NK-92 (cell line): Measurements from ENCODE around the gene CCDC141.

Experiments used
- DNase-seq: peaks from one replicate; lab custom pipeline; 2025; ENCODE audit not compliant: unreplicated experiment; lab: John Stamatoyannopoulos, UW

CCDC141 gene

DNA sequence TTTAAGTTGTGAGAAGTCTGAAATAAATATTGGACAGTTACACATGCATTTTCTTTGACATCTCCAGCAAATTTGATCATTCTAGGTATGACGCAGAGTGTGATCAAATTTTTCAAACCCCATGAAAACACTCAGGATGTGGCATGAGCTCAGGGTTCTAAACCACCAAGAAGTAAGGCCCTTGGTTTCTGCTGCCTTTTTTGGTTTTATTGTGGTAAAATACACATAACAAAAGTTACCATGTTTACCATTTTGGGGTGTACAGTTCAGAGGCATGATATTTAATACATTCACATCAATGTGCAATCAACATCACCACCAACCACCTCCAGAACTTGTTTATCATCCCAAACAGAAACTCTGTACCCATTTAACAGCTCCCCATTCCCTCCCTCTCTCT is 178.4 kb downstream of the CCDC141 start:
- DNase-seq = no peak

DNA sequence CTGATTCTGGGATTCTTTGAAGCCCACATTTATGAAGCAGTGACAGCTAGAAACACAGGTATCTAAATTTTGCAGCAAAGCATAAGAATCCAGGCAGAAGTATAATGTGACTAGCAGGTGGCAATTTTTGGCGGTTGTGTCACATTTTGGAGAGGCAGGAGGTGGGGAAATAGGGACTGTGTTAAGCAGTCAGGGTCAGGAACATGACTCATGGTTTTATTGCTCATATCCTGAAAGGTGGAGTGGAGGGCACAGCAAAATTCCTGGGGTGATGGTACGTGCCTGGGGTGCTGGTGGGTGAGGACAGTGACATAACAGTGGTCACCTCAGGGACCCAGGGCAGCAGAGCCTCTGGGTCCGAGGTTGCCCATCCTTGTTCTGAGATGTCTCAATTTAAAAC is 179.2 kb downstream of the CCDC141 start:
- no peak for DNase-seq

DNA sequence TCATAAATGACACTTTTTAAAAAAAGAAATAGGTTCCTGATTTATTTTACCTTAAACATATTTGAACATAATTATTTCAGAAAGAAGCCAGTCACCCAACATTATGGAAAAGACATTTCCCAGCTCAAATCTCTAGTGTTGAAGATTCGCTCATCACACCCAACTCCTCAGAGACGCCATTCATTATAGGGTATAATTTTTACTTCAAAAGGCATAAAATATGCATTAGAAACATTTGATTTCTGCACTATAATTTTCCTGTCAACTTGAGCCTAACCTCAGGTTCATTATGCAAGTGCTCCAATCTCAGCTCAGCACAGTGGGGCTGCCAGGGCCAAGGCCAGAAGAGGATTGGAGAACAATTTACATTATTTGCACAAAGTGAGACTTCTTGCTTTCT is 183.9 kb downstream of the CCDC141 start:
- no peak for DNase-seq

DNA sequence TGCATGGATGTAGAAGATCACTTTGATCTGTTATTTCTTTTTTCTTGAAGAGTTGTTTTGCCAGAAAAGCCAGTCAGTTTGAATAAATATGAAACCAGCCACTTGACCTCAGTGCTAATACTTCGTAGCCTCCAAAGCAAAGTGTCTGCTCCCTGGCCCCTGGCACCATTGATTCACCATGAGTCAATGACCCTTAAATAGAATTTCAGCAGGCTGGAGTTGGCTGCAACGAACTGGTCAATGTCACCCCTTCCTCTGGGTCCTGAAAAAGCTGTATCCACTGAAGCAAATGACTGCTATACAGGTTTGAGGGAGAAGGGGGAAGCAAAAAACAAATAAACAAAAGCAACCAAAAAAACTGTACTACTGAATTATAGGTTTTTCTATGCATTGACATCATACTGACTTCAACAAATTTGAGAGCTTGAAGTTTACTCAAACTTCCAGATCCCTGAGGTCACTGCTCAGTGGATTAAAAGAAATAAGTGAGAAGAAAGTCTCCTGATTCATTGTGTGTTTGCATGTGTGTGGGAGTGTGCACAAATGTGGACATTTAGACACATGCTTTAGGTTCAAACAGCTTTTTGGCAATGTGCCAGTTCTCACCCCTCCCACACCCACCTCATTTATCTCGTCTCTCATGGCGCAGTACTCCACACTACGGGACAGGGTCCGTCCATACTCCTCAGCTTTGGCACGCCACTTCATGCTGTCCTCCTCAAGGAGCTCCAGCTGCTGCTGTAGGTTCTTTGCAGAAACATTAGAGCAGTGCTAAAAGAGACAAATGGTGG is 184.6 kb downstream of the CCDC141 start:
- no peak for DNase-seq

DNA sequence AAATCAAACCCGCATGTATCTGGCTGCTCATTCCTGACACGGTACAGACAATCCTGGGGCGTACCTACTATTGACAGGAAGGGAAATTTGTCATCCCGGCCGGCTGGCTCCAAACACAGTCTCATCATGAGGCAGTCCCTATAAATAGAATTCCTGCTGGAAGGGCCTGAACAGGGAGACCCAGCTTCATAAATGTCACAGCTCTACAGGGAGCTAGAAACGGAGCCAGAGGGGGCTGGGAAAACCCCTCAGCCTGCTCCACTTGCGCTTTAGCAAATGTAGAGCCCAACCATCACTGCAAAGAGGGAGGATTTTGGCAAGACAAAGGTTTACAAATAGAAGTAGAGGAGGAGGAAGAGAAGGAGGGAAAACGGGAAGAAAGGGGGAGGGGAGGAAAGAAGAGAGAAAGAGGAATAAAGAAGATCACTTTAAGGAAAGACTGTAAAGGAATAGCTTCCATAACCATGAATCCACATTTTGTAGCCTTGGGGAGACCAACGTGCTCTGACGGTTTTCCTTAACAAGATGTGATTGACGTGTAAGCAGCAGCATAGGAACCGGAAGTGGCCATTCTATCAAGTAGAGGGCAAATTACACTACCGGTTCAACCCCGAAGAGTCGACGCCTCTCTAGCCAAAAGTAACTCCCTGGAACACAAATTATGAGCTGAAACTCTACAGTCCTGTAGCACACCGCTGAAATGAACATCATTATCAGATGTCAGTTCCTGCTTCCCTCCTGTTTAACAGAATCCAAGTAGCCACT is 185.9 kb downstream of the CCDC141 start:
- no peak for DNase-seq

DNA sequence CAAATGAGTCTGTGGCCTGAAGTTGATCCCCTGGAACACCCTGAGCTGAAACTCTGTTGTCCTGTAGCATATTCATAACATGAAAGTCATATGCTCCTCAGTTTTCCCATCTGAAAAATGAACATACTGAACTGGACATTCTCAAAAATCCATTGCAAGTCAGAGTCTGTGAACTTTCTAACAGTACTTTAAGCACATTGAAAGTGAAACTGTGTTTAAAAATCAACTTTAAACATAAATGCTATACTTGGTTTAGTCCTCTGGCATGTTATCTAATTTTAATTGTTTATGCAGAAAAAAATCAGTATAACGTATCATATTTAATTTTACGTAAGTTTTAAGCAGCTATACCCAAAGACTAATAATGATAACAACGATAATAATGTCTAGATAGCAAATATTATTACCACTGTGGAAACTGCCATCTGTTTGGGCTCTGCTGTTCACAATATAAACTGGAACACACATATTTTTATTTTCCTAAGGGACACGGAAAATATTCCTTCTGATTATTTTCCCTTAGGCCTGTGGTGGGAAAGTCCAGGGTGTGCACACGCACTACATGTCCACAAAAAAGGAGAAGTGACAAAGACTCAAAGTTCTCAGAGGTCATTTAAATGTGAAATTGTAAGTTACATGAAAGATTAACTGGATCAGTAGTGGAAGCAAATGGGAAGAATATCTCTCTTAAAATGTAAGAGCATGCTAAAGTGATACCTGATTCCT is 186.6 kb downstream of the CCDC141 start:
- no peak for DNase-seq

DNA sequence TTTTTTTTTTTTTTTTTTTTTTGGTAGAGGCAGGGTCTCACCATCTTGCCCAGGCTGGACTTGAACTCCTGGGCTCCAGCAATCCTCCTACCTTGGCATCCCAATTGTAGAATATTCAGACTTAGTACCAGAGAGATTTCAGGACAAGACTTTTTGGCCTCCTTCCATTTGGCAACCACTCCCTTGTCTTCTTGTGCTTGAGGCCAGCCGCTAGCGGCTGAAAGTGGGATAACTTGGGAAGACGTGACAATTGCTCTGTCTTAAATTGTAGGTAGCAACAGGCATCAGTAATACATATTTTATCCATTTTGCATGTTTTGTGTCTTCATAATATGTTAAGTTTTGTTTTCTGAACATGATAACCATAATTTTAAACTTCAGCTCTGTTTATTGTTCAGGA is 189.4 kb downstream of the CCDC141 start:
- DNase-seq = no peak

DNA sequence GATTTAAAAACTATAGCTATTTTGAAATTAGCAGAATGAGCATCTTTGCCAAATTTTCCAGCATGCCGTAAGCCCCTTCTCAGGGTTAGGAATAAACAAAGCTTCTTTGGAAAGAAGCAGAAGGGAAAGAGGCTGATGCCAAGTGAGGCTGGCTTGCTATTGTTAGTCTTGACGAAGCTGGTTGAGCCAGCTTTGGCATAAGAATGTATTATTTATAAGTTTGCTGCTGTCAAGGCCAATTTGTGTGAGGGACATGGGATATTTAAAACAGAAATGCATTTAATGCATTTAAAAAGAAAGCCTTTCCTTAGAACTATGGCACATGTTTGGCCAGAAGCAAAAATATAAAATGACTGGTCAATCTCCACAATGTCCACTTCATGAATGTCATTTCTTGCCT is 190.2 kb downstream of the CCDC141 start:
- no peak for DNase-seq

DNA sequence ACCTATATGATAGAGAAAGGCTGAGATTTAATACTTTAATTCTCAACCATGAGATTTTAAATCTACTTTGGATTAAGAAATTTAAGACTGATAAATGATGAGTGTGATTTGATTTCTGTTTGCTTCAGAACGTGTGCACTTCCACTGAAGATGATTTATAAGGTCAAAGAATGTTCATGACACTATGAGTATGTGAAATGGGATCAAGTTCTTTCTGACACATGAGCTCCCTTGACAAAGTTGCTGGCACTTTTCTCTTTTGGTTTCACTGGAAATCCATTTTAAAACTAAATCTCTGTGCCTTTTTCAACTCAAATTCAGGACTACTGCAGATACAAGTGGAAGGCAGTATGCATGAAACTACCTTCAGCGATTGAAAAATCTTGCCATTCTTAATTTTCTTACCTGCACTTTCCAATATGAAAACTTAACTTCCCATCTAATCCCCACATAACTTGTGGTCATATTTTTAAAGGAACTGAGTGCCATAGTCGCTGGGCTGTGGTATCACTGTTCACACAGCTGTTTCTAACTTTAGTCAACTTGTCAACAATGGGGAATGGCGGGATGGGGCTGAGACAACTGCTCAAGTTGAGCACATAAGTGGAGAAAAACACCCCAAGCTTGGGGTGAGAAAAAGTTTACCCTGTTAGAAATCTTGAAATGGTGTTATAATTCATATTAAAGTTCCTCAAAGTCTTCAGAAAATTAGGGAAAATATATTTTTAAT is 190.9 kb downstream of the CCDC141 start:
- DNase-seq = no peak

DNA sequence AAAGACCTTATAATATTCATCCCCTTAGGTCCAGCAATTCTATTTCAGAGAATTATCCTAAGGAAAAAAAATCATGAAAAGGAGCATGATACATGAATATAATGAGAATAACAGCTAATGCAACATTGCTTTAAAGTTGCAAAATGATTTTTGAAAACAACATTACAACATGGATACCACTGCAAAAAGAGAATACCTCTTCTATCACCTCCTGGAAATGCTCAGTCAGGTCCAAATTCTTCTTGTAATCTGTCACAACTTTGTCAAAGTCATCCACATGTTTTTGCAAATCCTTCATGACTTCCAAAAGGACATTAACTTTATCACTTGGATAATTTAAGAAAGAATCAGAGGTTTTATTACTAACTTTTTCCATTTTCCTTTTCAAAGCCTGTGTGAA is 194.8 kb downstream of the CCDC141 start:
- DNase-seq = no peak

DNA sequence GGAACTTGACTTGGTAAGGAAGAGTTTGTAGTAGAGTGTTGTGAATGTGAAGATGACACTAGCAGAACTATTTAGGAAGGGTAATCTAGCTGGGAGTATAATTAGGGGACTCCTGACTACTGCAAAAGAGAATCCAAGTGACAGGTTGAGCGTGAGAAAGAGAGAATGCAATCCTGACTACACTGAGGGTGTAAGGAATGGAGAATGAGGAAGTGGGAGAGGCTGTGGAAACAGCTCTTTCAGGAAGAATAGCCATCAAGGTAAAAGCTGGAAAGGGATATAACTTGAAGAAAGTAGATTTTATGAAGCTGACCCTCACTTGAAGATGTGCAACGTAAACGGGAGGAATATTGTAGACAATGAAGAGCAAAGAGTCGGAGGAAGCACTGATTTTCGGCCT is 201.6 kb downstream of the CCDC141 start:
- no peak for DNase-seq

DNA sequence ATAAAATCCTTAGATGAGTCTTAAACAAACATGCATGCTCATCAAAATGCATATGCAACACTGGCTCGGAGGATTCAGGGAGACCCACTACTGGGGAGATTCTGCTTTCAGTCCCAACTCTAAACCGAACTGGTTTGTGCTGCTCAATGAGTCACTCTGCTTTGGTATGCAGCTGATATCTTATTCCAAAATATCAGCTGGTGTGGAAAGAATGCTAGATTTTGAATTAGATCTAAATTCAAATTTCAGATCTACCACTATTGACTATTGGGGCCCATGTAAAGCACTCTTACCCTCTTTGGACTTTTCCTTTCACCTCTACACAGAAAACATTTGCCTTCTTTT is 203.5 kb downstream of the CCDC141 start:
- no peak for DNase-seq

DNA sequence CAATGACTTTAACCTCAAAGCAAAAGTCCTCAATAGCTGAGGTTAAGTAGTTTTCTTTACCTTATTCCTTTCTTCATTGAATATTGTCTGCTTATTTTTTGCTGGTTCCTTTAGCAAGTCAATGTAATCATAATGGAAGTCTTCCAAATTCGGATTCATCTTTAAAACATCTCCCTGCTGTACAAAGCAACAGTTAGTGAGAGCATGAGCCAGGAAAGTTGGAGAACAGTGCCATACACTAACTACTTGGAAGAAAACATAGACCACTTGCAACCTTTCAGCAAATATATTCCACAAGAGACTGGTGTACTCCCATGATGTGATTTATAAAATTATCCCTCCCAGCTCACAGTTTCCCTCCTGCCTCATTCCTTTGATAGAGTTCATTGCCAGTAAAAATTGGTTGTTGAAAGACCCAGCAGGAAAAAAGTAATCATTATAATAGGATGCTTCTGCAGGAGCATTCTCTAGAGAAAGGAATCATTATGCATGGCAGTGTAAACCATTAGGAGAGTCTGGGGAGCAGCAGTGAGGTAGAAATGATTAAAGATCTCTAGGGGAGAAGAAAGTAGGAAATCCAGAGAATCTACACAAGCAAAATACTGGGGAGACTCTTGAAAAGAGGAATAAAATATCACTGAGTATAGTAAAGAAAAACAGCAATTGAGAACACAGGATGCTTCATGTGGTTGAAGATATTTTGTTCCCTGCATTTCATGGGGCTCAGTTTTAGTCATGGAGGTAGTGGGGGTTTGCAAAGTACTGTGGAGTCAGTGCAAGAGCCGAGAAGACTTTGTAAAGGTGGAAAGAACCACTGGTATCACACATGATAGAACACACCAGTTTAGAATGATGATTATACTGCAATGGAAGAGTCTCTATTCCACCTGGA is 204.1 kb downstream of the CCDC141 start:
- DNase-seq = no peak

DNA sequence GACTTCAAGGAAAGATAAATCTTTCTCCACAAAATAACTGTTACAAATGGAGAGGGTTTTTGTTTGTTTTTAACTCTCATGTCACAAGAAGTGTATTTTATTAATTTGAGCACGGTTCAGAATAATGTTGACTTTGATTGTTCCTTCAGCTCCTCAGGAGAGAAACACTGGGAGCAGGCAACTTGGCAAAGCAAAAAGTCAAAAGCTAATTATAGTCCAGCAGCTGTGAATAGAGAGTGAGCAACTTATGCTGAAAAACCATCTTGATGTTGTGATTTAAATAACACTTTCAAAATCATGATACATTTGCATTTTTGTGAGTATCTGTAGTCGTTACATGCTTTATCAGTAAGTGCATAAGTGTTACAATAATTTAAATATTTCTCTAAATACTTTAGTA is 205.2 kb downstream of the CCDC141 start:
- no peak for DNase-seq

DNA sequence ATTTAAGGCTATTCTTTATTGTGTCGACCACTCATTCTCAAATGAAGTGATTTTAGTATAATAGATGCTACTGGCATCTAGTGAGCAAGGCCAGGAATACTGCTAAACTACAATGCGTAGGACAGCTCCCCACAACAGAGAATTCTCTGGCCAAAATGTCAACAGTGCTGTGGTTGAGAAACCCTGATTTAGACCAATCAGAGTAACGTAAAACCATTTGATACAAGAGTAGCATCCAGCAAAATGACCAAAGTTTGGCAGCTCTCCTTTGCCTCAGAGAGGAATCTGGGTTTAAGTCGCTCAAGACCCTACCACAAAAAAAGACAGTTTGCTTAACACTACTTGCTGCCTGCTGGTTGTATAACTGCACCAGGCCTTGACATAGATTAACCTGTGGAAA is 205.7 kb downstream of the CCDC141 start:
- DNase-seq = no peak

DNA sequence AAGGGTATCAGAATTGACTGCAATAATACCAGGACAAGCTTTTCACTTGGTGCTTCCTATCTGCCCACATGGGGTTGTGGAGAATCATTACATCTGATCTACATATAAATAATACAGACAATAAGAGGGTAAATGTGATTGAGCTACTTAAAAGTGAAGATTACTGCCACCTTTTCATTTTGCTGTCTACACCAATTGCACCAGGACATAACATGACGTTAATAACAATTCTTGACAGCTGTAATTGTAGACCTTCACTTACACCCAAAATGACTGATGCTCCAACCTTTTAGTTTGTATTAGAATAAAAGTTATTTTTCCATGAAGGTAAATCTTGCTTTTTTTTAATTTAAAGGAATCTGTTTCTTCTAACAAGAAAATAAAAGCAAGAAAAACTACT is 206.2 kb downstream of the CCDC141 start:
- DNase-seq = no peak

DNA sequence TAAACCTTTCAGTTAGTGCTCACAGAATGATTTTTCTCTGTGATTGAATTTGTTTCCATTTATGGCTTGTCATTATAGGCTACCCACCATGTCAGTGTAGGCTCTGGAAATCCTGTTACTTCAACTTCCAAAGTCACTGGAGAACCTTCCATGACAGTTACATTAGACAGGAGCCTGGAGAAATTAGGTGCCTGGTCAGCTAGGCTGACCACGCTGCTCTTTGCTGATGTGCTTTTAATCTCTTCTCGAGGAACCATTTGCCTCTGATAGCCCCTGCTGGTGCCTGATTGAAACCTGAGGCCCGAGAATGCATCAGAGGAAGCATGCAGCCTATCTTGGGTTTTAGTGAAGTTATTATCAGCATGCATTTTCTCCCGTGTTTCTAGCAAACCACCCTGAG is 213.1 kb downstream of the CCDC141 start:
- no peak for DNase-seq

DNA sequence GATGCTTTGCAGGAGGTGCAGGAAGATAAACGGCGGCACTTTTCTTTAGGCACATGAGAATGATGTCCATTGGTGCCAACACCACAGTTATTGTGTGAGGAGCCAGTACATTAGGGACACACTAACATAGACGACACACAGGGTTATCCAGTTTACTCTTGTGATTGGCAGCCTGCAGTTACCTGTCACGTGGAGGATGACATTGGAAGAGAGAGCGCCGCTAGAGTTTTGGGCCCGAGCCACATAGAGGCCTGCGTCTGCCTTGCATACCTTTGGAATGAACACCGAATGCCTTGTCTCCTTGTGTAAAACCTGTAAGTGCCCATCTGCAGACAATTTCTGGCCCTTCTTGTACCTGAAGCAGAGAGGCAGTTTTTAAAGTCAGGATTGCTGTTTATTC is 215.9 kb downstream of the CCDC141 start:
- DNase-seq = no peak

DNA sequence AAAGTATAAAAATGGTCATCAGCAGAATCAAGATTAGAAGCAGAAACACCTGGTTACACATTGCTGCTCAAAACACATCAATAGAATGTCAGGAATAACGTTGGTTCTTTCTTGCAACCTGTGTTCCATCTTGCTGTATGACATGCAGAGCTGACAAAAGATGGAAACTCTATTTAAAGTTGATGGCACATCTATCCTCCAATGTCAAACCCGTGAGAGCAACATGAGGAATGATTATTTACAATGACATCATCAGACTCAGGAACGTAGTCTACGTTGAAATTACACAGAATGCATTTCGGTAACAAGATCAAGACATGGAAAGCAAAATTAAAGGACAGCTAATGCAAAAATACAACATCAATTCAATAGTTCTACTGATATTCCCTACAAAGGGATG is 216.6 kb downstream of the CCDC141 start:
- DNase-seq = no peak

DNA sequence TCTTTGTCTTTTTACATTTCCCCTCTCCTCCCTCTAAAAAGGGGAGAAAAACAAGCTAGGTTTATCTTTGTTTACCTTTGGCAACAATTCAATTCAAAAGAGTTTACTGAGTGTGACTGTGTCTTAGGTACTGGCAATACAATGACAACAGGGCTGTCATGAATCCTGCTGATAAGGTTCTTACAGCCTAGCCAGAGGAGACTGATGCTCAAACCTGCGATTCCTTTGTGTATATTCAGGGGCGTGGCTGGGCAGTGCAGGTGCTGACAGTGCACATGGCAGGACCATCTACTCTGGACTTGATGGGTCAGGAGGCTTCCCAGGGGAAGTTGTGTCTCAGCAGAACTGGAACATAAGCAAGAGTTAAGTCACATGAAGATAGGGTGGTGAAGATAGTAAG is 219.5 kb downstream of the CCDC141 start:
- DNase-seq = no peak
